ENCODE measurements around the gene CER1. TPM values are rescaled to one million over a fixed set of nuclear protein-coding genes. Genes with fewer than 3 reads are reported as not detected.

The CER1 gene
- total RNA-seq, 1 donor from 2014 or later: 3.9 TPM

Other genes starting within 250 kb of the CER1 start
- 25.3 TPM for gene ZDHHC21, start 29.3 kb downstream of the CER1 start, total RNA-seq (ENCODE audit: insufficient read depth, low replicate concordance)
- gene FREM1, start 187.7 kb upstream of the CER1 start, total RNA-seq (ENCODE audit: insufficient read depth, low replicate concordance): 24.6 TPM